H1 (cell line): ENCODE results near the gene ZBTB43. TPM values are rescaled to one million over a fixed set of nuclear protein-coding genes. Genes with fewer than 3 reads are reported as not detected.
A peak's percentile ranks its signal among the peaks of the same experiment; 100 is the strongest.

Experiments
- CTCF ChIA-PET: fragments of 300-600 bp; sonication (Branson Sonifier 250); formaldehyde crosslinking; loops from one replicate; lab custom pipeline; 2021; ENCODE audit not compliant: partially characterized antibody; lab: Charles Lee
- POLR2A ChIA-PET: fragments of 300-600 bp; sonication (Branson Sonifier 250); formaldehyde crosslinking; loops from one replicate; lab custom pipeline; 2021; ENCODE audit warnings: inconsistent platforms; ENCODE audit not compliant: partially characterized antibody; lab: Charles Lee
- DNase-seq, 2 experiments: peaks; one replicate each; pipeline versions ENCODE4 v3.0.0 to v3.0.0-alpha.2; 2010 to 2022; ENCODE audit warnings: low spot score in 2 of 2, low read depth in 1 of 2, mixed read lengths in 1 of 2
- FAIRE-seq: peaks from 2 replicates; lab custom pipeline; 2011; peaks lifted over from hg19 to GRCh38; lab: Jason Lieb, UNC
- H2AFZ ChIP-seq: 2 replicates; pipeline ENCODE4 v1.8.1; 2012; ENCODE audit warnings: low read length, inconsistent platforms
- H2AK5ac ChIP-seq: 2 replicates; pipeline ENCODE4 v1.6.1; 2013; ENCODE audit warnings: low read depth, low read length
- H2BK120ac ChIP-seq: replicated peaks from 2 replicates; pipeline ENCODE3; 2013; ENCODE audit warnings: low read depth, low read length, inconsistent platforms
- H2BK12ac ChIP-seq: 2 replicates; pipeline ENCODE4 v1.6.1; 2013; ENCODE audit warnings: low read depth, low read length
- H2BK15ac ChIP-seq: 2 replicates; pipeline ENCODE4 v1.6.1; 2013; ENCODE audit warnings: low read length
- H2BK20ac ChIP-seq: 2 replicates; pipeline ENCODE4 v1.6.1; 2013; ENCODE audit warnings: low read length
- H2BK5ac ChIP-seq: 2 replicates; pipeline ENCODE4 v1.6.1; 2013; ENCODE audit warnings: low read depth, low read length
- H3K14ac ChIP-seq: 2 replicates; pipeline ENCODE4 v1.6.1; 2013; ENCODE audit warnings: inconsistent platforms; ENCODE audit not compliant: insufficient read length
- H3K18ac ChIP-seq: 2 replicates; pipeline ENCODE4 v1.6.1; 2013; ENCODE audit warnings: low read length; ENCODE audit errors: extremely low read depth
- H3K23ac ChIP-seq: 2 replicates; pipeline ENCODE4 v1.6.1; 2013; ENCODE audit warnings: inconsistent platforms; ENCODE audit not compliant: insufficient read length
- H3K23me2 ChIP-seq: 2 replicates; pipeline ENCODE4 v1.6.1; 2013; ENCODE audit warnings: low read depth, low read length
- H3K27ac ChIP-seq: 2 replicates; pipeline ENCODE4 v1.6.1; 2011; ENCODE audit warnings: low read depth, low read length, inconsistent platforms
- H3K27me3 ChIP-seq, 4 experiments: replicated peaks in 1 of 4; 1 replicate in 1 of 4; 2 replicates in 3 of 4; pipeline versions ENCODE4 v1.6.1 to v1.8.1; 2011 to 2013; ENCODE audit warnings: low read length in 3 of 4, mild to moderate bottlenecking in 3 of 4, inconsistent platforms in 2 of 4, mixed read lengths in 2 of 4, moderate library complexity in 1 of 4; ENCODE audit not compliant: control insufficient read depth in 3 of 4, insufficient read depth in 3 of 4; ENCODE audit errors: extremely low read depth in 1 of 4
- H3K36me3 ChIP-seq, 4 experiments: 2 replicates each; pipeline versions ENCODE4 v1.6.1 to v1.8.1; 2011 to 2013; ENCODE audit warnings: mild to moderate bottlenecking in 4 of 4, low read length in 3 of 4, moderate library complexity in 2 of 4, control low read depth in 1 of 4, inconsistent platforms in 1 of 4; ENCODE audit not compliant: insufficient read depth in 4 of 4, control insufficient read depth in 2 of 4
- H3K4ac ChIP-seq: replicated peaks from 2 replicates; pipeline ENCODE3; 2013; ENCODE audit warnings: low read length, low read depth, mixed read lengths, inconsistent platforms; ENCODE audit not compliant: insufficient read length
- H3K4me1 ChIP-seq, 4 experiments: replicated peaks in 1 of 4; 1 replicate in 1 of 4; 2 replicates in 3 of 4; pipeline versions ENCODE4 v1.6.1 to v1.8.1; 2011 to 2013; ENCODE audit warnings: low read length in 3 of 4, inconsistent platforms in 2 of 4, mixed read lengths in 1 of 4; ENCODE audit not compliant: insufficient read depth in 4 of 4, control insufficient read depth in 3 of 4
- H3K4me2 ChIP-seq, 2 experiments: 2 replicates each; pipeline versions ENCODE4 v1.6.1 to v1.8.1; 2011 to 2013; ENCODE audit warnings: low read depth in 2 of 2, low read length in 2 of 2, control low read depth in 1 of 2, inconsistent platforms in 1 of 2, mild to moderate bottlenecking in 1 of 2; ENCODE audit not compliant: insufficient read depth in 1 of 2
- H3K4me3 ChIP-seq, 4 experiments: fragments of 200-600, 300-600 bp in 1 of 4; sonication (generic), shearing (Covaris generic), sonication (Bioruptor Twin) in 1 of 4; 2 replicates each; pipeline versions ENCODE4 v1.5.1 to v1.8.1; 2011 to 2016; ENCODE audit warnings: low read length in 4 of 4, low read depth in 3 of 4, control low read depth in 2 of 4, inconsistent platforms in 2 of 4, mild to moderate bottlenecking in 2 of 4, mixed read lengths in 1 of 4, moderate library complexity in 1 of 4; ENCODE audit not compliant: insufficient read depth in 2 of 4; ENCODE audit errors: extremely low read depth in 1 of 4
- H3K56ac ChIP-seq: replicated peaks from 2 replicates; pipeline ENCODE3; 2013; ENCODE audit warnings: low read depth, mild to moderate bottlenecking, mixed read lengths, low read length, inconsistent platforms; ENCODE audit not compliant: insufficient read length
- H3K79me1 ChIP-seq: 2 replicates; pipeline ENCODE4 v1.6.1; 2013; ENCODE audit warnings: low read depth, low read length, control low read depth
- H3K79me2 ChIP-seq, 2 experiments: 2 replicates each; pipeline versions ENCODE4 v1.6.1 to v1.8.1; 2012 to 2013; ENCODE audit warnings: low read length in 2 of 2, mild to moderate bottlenecking in 2 of 2, inconsistent platforms in 1 of 2; ENCODE audit not compliant: insufficient read depth in 2 of 2, control insufficient read depth in 1 of 2
- H3K9ac ChIP-seq, 4 experiments: replicated peaks in 1 of 4; 1 replicate in 1 of 4; 2 replicates in 3 of 4; pipeline versions ENCODE4 v1.6.1 to v1.8.1; 2011 to 2013; ENCODE audit warnings: low read depth in 3 of 4, low read length in 3 of 4, control low read depth in 2 of 4, mild to moderate bottlenecking in 2 of 4, moderate library complexity in 2 of 4, inconsistent platforms in 1 of 4; ENCODE audit errors: extremely low read depth in 1 of 4
- H3K9me3 ChIP-seq, 2 experiments: 2 replicates each; pipeline versions ENCODE4 v1.6.1 to v1.8.1; 2012 to 2013; ENCODE audit warnings: mild to moderate bottlenecking in 2 of 2, moderate library complexity in 2 of 2, control low read depth in 1 of 2, inconsistent platforms in 1 of 2, low read depth in 1 of 2, low read length in 1 of 2, mixed read lengths in 1 of 2; ENCODE audit not compliant: insufficient read depth in 2 of 2
- H4K20me1 ChIP-seq, 2 experiments: replicated peaks in 1 of 2; 2 replicates each; pipeline versions ENCODE3 to v1.8.1; 2011 to 2013; ENCODE audit warnings: inconsistent platforms in 2 of 2, low read length in 2 of 2, mild to moderate bottlenecking in 1 of 2; ENCODE audit not compliant: insufficient read depth in 2 of 2, control insufficient read depth in 1 of 2
- H4K5ac ChIP-seq: 2 replicates; pipeline ENCODE4 v1.6.1; 2013; ENCODE audit warnings: low read length, low read depth, mixed read lengths, inconsistent platforms; ENCODE audit not compliant: insufficient read length
- H4K8ac ChIP-seq: 2 replicates; pipeline ENCODE4 v1.8.0; 2013; ENCODE audit warnings: mild to moderate bottlenecking, moderate library complexity, low read length, inconsistent platforms; ENCODE audit not compliant: insufficient read depth; ENCODE audit errors: extremely low read depth
- H4K91ac ChIP-seq: replicated peaks from 2 replicates; pipeline ENCODE3; 2013; ENCODE audit warnings: low read length, mixed read lengths, inconsistent platforms; ENCODE audit not compliant: insufficient read length
- BCL11A ChIP-seq, 2 experiments: IDR thresholded peaks; one replicate each; pipeline ENCODE4 v1.6.1; 2011; ENCODE audit warnings: low read depth in 2 of 2, low read length in 2 of 2, mild to moderate bottlenecking in 2 of 2
- CTBP2 ChIP-seq: IDR thresholded peaks from 2 replicates; pipeline ENCODE4 v1.7.0; 2011; ENCODE audit warnings: borderline replicate concordance, mild to moderate bottlenecking, moderate library complexity, mixed read lengths, low read length; ENCODE audit not compliant: insufficient read depth, insufficient read length
- HDAC2 ChIP-seq, 2 experiments: fragments of 300-600 bp in 1 of 2; sonication (generic) in 1 of 2; IDR thresholded peaks; 2 replicates each; pipeline ENCODE4 v1.6.1; 2011 to 2012; ENCODE audit warnings: low read depth in 2 of 2, low read length in 2 of 2, mild to moderate bottlenecking in 2 of 2, moderate library complexity in 2 of 2, borderline replicate concordance in 1 of 2, inconsistent platforms in 1 of 2
- KDM4A ChIP-seq: IDR thresholded peaks from one replicate; pipeline ENCODE4 v1.7.1; 2012; ENCODE audit warnings: low read depth, mild to moderate bottlenecking, moderate library complexity, low read length, inconsistent platforms; ENCODE audit not compliant: severe bottlenecking
- NRF1 ChIP-seq: IDR thresholded peaks from 2 replicates; pipeline ENCODE4 v1.6.1; 2011; ENCODE audit warnings: mild to moderate bottlenecking, low read depth, low read length, improper control_type of control experiment
- TEAD4 ChIP-seq: IDR thresholded peaks from 2 replicates; pipeline ENCODE4 v1.6.1; 2012; ENCODE audit warnings: low read depth, low read length, inconsistent platforms, mixed read lengths
- WGBS, 2 experiments: shearing (Covaris generic) in 1 of 2; methylation state at CpG; one replicate each; pipeline versions ENCODE4 v1.1.6 to v1.1.7; 2013 to 2015; ENCODE audit warnings: low lambda C conversion rate in 2 of 2, mixed read lengths in 2 of 2, inconsistent platforms in 1 of 2, low coverage in 1 of 2, missing lambda C conversion rate in 1 of 2; ENCODE audit not compliant: insufficient replicate concordance in 2 of 2, insufficient coverage in 1 of 2, insufficient read length in 1 of 2; ENCODE audit errors: extremely low coverage in 1 of 2, missing lambda C conversion rate in 1 of 2; 5-methylcytosine and 5-hydroxymethylcytosine counted together
- polyA plus RNA-seq, 7 experiments: library from polyadenylated mRNA; depleted of rRNA in 3 of 7; stranded (reverse) in 5 of 7; unstranded in 2 of 7; fragments of >200 nt in 5 of 7; fragments of 200-250 nt in 2 of 7; gene quantifications; 1 replicate in 5 of 7; 2 replicates in 1 of 7; 4 replicates in 1 of 7; pipeline versions ENCODE4 v1.2.1 to v1.2.3, GENCODE V29; 2011 to 2013; ENCODE audit warnings: missing spikeins in 2 of 7, mixed read lengths in 2 of 7
- total RNA-seq: library from RNA; stranded (reverse); fragmentation: NEBNext Ultra II Directional; extraction: Animal tissue kit (Norgen Biotek cat#: 25700); gene quantifications from 2 replicates; pipeline ENCODE4 v1.2.1, GENCODE V29; 2021

Gene ZBTB43
- total and polyA plus RNA-seq, 2 of the 8 experiments (the other 6 are each of a cell fraction or from before 2014, with no cell fraction given): 4.1 to 16.7 TPM

DNA sequence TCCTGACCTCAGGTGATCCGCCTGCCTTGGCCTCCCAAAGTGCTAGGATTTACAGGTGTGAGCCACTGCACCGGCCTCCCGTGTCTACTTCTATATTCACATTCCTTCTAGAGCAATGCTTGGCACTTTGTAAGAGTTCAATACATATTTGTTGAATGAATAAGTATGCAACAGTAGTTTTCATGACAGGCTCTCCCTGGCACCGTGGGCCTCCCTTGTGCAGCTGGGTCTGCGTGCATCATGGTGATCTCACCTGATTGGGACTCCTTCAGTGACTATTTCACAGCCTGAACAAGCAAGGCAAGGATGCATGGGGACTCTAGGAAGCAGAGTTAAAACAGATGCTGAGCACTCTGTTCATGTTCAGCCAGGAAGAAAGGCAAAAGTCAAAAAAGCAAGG lies 48.8 kb downstream of the ZBTB43 start:
- Histone ChIP-seq H2BK15ac (no peak overlapping the region), H3K23me2 (no peaks in the 10 kb centered on the region), H3K79me2 (no peaks in the 10 kb centered on the region), H2BK5ac (no peak overlapping the region), H3K9ac (no peak overlapping the region), H2BK12ac (no peak overlapping the region), H3K4me3 (no peak overlapping the region), H3K14ac (no peak overlapping the region), H2AK5ac (no peak overlapping the region), H3K4ac (no peak overlapping the region), H2BK20ac (no peak overlapping the region), H3K56ac (no peak overlapping the region), H3K4me1 (peaks cover 0 to 3% (median 0%) of the 10 kb centered on the region in 4 experiments; a peak in 1 of 7 replicates), H4K91ac (no peak overlapping the region), H3K4me2 (no peak overlapping the region), H2BK120ac (no peak overlapping the region), H4K8ac (no peak overlapping the region), H4K20me1 (no peaks in the 10 kb centered on the region), H3K18ac (no peak overlapping the region), H2AFZ (no peak overlapping the region), H4K5ac (no peak overlapping the region), H3K23ac (no peak overlapping the region), H3K27me3 (no peaks in the 10 kb centered on the region; a peak in 3 of 7 replicates), H3K27ac (no peak overlapping the region), H3K79me1 (no peaks in the 10 kb centered on the region), H3K9me3 (no peaks in the 10 kb centered on the region), H3K36me3 (no peaks in the 10 kb centered on the region)
- TF ChIP-seq TEAD4: no peak
- TF ChIP-seq BCL11A (IDR thresholded peaks at IDR 0.05; ENCODE audit: low read depth in 2 of 2, low read length in 2 of 2): no peak
- TF ChIP-seq CTBP2: no peak
- TF ChIP-seq NRF1: no peak
- no peak for TF ChIP-seq HDAC2 (IDR thresholded peaks at IDR 0.05; ENCODE audit: borderline replicate concordance in 1 of 2, low read depth in 2 of 2, low read length in 2 of 2)
- no peak for TF ChIP-seq KDM4A
- no peak for FAIRE-seq
- CTCF ChIA-PET: no interaction called here
- peak in 1 of 2 experiments; percentile 23 for DNase-seq
- WGBS, 2 experiments: 89% methylated on average over 5 of the region's 5 CpGs; no CpG with 5 or more reads in 1 of the 2 experiments
- POLR2A ChIA-PET: interaction anchor here (1.1 kb wide), 1 partner anchor 12 kb away, joined by 3 read pairs; no protein-coding TSS in a partner anchor
